ENCODE data around the gene VANGL1.

DNA sequence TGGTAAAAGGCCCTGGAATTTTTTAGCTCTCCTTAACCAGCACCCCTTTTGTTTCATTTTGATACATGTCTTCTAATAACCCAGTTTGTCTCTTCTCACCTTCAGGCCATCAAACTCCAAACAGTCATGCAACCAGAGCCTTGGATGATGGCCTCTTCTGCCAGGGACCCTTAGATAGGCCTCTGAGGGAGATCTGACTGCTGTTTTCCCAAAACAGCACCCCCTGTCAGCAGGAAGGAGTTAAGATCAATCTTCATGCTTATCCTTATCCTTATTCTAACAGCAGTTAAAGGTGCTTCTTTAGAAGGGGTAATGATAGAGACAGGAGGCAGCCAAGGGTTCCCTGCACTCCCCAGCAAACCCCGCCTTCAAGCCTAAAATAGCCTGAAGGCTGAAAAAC lies 49.5 kb upstream of the VANGL1 start:
- TF ChIP-seq EZH2 (IDR thresholded peaks at IDR 0.05) (no peak), POLR2AphosphoS5 (IDR thresholded peaks at IDR 0.05; ENCODE audit: borderline replicate concordance, low read depth, low read length) (no peak)
